ENCODE data around the gene DYNC1I1.
"Not testable (repeated sequence)": the region's sequence is repeated elsewhere in the genome, so short reads cannot be mapped to it uniquely, and the experiment has no call there.

The DYNC1I1 gene

DNA sequence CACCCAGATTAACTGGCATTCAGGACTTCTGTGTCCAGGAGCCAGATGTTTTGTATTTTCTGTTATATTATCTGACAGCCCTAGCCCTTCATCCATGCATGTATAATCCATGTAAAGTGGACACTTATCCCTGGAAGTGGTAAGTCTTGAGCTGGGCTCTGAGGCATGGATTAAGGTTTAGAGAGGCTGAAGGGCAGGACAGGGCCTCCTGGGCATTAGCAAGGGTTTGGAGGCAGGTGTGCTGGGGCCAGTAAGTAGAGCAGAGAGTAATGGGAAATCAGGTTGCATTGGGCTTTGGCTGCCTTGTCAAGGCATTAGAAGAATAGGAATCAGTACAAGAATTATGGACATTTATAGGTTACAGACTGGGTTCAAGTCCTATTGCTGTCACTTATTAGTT is 138.0 kb downstream of the DYNC1I1 start:
- DNase-seq (ENCODE audit: low read depth) = no peak

DNA sequence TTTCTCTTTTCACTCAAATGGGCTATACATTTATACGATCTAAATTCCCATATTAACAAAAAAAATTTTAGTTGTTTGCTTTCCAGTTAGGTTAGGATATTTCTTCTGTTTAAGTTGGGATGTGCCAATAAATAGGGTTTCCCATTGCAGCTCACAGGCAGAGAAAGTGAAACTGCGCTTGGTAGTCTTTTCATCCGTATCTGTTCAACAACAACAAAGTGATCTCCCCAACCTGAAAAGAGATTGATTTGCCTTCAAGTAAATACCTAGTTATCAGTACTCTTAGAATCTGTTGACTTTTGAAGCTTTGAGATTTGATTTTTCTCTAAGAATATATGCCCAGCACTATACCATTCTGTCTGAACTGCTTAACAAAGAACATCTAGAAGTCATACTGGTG is 143.4 kb downstream of the DYNC1I1 start:
- DNase-seq (ENCODE audit: low read depth) = no peak

DNA sequence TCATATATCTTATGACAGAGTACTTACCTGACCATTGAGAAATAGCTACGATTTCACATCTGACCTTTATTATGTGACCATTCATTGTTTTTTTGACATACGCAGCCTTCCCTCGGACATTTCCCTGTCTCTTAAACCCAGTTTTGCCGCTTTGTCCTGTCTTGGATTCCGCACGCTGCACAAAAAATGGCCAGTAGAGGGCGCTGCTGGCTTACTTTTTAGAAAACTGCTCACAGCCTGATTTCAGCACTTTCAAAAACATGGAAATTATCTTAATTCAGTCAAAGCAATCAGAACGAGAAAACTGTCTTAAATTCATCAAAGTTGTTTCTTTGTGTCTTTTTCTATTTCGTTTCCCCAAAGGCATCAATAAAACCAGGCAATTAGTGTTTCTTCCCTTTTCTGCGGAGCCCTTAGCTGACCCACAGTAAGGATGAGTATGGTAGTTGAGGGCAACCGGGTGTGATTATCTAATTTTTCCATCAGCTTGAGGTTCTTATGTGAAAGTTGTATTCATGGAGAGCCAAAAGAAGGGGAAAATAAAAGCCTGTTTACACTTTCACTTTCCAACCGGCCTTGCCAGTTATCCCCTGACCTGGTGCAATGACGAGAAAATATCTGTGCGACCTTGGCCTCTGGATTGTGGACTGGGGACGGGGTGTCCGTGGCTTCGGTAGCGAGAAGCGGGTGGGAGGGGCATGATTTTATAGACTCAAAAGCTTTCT is 144.4 kb downstream of the DYNC1I1 start:
- DNase-seq (ENCODE audit: low read depth) = peak; percentile 58

DNA sequence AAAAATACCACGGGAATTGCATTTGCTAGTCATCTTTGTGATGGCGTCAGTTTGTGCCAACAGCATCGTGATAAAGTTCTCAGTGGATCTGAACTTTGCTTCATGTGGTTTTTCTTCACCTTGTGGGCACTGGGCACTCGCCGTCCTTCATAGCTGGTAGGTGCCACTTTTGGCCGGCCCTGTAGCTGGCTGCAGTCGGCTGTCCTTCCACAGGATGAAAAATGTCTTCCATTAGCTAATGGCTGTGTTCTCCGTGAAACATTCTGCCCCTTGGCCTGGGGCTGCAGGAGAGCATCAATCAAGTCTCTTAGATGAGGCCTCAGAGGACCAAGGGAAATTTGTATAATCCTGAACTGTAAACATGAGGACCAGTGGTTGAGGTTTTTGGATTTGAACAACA is 145.3 kb downstream of the DYNC1I1 start:
- DNase-seq (ENCODE audit: low read depth) = no peak

DNA sequence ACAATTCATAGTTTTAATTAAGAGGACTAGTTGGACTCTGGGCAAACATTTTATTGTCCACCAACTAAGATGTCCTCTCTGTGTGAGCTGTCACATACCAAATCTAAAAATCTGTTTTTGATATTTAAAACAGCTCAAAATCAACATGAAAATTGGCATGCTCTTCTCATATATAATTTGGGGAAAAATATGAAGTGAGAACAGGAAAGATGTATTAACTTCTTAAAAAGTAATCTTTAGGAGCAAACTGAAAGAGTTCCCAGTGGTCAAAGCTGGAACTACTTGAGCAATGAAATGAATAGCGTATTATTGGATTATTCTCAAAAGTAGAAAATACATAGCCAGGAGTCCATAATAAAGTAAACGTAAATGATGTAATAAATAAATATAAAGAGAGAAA is 147.2 kb downstream of the DYNC1I1 start:
- DNase-seq (ENCODE audit: low read depth) = no peak

DNA sequence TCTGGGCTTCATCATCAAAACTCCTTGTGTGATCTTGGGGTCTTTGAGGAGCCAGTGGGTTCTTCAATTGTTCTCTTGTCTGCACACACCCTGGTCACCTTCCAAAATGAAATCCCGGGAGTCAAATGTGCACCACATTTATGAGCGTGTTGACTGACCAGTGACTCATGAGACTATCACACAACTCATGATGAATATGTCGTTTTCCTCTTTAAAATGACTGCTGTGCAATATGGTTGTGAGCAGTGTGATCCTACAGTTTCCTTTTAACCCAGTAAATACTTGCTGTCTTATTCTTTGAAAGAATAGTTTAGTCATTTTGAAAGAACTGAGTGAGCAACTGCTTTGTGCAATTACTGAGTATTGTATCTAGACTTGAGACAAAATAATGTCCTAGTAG is 149.2 kb downstream of the DYNC1I1 start:
- DNase-seq (ENCODE audit: low read depth) = no peak

DNA sequence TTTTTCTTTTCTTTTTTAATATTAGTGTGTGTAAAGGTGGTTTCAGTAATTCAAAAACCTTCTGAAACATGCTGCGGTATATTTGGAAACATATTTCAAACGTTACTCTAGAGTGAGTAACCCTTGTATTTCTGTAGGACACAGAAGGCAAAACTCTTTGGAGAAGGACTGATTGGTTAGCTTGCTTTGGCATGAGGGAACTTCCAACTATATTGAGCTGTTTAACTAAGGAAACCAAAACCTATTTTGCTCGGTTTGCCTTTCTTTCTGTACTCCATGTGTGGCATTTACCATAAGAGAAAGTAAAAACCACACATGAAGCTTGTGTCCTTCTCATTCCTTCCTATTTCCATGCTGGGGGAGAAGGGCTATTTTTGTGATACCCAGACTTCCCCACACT is 149.8 kb downstream of the DYNC1I1 start:
- no peak for DNase-seq (ENCODE audit: low read depth)

DNA sequence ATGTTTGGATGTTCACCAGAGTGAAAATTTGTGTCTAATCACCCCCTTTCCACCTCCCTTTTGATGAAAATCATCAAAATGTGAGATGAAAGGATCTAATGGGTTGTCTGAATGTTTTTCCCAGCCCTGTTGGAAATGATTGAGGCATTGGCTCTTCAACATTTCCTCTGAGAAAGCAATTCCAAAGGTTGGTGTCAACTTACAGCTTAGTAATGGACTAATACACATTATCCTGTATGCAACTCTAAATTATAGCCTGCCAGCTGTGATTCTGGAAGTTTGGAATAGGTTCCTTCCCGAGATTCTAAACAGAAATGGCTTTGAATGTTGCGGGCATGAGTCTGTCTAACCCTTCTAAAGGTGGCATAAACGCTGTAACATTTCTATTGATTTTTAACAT is 152.9 kb downstream of the DYNC1I1 start:
- DNase-seq (ENCODE audit: low read depth) = no peak

DNA sequence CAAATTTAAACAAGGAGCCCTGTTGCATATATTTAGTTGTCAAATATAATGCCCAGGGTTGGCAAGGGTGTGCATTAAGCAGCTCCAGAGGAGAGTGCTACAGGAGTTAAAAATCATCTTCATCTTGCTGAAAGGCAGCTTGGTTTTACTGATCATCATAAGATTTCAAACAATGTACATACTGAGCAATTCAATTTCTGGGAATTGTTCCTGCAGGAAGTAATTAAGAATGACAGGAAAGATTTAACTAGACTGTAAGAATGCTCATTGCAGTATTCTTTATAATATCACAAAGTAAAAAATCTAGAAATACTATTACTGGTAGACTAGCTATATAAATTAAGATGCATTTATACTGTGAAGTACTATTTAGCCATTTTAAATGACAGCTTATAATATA is 153.6 kb downstream of the DYNC1I1 start:
- DNase-seq (ENCODE audit: low read depth) = no peak

DNA sequence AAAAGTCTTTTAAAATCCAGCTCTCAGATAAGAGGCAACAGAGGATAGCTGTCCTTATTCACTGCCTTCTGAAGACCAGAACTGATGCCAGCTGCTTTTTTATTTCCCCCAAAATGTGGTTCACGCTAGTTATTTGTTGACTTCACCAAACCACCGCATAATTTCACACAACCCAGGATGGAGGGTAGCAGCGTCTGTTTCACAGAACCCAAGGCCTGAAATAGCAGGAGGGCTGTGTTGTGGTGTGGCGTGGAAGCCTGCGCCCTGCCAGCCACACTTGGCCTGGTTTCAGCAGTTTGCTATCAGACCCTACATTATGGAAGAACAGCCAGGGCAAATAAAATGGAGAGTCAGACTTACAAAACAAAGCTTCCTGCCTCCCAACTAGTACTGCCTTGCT is 155.4 kb downstream of the DYNC1I1 start:
- DNase-seq (ENCODE audit: low read depth) = no peak

DNA sequence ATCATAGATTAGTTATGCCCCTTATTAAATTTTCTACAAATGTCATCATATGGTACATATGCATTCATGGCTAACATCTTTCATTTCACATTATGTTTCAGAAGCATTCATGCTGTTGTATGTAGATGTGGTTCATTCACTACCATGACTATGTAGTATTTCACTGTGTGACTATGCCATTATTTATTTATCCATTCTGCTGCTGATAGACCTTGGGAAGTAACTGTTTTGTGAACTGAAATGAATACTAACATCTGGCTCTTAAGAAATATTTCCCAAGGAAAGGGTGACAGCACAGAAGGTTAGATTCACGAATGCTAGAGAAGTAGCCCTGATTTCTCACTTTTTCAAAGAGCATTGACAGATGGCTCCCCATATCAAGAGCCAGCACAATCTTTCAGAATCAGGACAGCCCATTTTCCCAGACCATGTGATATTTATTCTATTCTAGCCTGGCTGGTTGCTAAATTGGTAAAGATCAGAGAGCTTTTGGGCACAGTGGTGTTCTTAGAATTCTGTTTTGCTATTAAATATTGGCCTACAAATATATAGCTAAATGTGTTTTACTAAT is 157.4 kb downstream of the DYNC1I1 start:
- no peak for DNase-seq (ENCODE audit: low read depth)

DNA sequence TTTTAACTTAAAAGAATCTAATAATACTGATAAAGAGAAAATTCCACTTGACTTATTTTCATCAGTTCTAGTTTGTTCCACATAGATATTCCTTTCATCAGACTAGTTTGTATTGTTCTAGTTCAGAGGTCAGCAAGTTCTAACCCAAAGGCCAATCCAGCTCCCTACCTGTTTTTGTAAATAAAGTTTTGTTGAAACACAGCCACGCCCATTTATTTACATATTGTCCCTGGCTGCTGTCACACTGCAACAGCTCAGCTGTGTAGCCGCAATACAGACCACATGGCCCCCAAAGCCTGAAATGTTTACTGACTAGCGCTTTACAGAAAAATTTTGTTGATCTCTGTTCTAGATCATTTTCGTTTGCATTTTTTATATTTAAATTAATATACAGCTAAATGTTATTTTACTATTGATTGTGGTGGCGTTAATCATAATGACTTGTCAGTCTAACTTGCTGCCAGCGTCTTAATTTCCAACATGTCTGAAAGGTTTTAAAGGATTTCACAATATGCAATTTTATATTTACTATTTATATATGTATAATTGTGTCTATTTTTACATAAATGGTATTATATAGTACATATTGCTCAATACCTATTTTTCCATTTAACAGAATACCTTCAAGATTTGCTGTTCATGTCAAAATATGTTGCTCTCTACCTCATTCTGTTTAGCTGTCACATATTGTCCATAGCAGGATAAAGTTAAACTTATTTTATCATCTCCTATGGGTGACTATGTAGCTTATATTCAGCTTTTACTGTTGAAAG is 159.3 kb downstream of the DYNC1I1 start:
- DNase-seq (ENCODE audit: low read depth) = no peak

DNA sequence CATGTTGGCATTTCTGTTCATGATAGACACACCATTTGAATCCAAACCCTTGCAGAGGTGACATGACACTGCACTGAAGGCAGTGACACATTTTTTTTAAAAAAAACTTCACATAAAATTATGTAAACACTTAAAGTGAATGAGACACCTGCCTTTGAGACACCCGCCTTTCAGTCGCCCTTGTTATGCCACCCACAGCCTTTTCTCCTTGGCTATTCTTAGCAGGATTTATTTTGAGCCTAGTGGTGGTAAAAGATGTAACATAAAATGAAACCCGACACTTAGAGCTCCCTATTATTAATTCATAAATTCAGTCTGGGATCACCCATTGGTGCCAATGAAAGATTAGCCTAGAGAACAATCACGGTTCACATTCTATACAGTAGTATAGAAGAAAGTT is 161.3 kb downstream of the DYNC1I1 start:
- DNase-seq (ENCODE audit: low read depth) = no peak

DNA sequence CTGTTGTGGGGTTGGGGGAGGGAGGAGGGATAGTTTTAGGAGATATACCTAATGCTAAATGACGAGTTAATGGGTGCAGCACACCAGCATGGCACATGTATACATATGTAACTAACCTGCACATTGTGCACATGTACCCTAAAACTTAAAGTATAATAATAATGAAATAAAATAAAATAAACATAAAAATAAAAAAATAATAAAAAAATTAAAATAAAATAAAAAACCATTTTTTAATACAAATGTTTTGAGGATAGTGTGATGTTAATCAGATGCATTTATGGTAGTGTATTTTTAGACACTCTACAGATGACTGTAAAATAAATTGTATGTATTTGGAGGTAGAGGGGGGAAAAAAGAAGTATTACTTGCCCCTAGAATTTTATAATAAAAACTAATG is 172.5 kb downstream of the DYNC1I1 start:
- DNase-seq (ENCODE audit: low read depth) = not testable (repeated sequence)

DNA sequence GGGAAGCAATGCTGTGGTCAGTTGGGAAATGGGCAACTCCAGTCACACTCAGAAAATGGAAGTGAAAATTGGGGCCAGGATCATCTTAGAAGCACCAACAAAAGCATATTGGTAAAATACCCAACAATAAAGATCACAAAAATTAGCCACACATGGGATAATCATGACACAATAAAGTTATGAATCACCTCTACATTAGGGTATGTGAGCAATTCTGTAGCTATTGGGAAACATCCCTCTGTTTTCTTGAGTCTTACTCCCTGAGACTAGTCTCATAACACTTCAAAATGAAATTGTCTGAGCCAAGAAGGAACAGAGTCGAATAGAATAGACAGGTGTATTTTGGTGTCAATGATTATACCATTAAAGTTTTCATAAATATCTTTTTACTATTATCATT is 178.3 kb downstream of the DYNC1I1 start:
- DNase-seq (ENCODE audit: low read depth) = no peak

DNA sequence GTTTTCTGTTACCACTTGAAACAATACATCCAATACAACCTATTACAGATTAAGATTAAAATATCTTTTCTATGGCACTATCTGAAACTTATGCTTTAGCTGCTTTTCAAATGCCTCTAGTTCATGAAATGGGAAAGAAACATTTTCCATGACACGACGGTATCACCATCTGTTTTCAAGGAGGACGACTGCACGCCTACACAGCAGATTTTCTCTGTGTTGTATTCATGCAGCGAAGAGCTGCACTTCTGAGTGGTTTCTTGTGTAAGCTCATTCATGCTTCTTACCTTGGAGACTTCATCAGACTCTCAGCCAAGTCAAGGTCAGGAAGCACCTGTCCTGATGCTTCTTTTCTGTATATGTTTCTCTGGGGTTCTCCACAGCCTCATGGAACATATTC is 179.2 kb downstream of the DYNC1I1 start:
- no peak for DNase-seq (ENCODE audit: low read depth)

DNA sequence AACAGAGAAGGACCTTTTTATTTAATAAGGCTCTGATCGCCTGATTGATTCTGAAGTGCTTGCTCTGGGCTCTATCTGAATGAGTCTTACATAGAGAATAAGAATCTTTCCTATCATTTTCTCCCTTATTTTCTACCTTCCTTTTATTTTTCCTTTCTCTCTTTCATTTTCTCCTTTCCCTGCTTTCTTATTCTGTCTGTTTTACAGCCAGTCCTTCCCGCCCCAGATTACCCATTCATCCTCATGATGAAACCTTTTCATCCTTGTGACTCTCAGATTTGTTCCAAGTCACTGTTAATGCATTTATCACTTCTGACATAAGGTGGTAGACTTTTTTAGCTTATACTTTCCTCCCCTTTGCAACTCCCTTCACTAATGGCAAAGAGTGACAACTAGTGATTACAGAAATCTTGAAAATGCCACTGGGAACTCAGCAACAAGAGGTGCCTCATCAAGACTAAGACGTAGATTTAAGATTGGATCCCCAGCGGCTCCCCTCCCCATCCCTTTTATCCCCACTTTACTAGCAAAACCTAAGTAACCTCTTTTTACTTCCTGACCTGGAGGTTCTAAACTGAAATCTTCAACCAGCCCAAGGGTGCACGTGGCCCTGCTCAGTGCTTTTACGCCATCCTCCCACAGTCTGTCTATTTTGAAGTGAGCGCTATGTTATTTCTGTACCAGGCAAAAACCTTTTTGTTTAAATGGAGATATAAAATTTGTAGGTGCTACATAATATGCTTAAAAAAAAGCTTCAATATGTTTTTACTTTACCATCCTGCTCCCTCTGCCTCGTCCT is 179.8 kb downstream of the DYNC1I1 start:
- no peak for DNase-seq (ENCODE audit: low read depth)

DNA sequence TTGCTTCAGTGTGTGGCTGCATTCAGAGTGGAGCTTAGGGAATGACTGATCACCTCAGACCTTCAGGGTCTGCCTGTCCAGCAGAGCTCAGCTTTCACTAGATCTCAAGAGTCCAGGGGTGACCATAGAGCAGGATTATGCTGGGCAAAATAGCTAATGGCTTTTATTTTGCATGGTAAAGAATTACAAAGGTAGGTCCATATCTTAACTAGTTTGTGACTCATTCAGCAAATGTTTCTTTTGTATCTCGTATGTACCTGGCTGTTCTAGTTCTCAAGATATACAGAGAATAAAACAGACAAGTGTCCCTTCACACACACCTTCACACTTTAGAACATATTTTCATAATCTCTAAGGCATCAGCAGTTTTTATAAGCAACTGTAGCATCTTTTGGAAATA is 180.5 kb downstream of the DYNC1I1 start:
- no peak for DNase-seq (ENCODE audit: low read depth)

DNA sequence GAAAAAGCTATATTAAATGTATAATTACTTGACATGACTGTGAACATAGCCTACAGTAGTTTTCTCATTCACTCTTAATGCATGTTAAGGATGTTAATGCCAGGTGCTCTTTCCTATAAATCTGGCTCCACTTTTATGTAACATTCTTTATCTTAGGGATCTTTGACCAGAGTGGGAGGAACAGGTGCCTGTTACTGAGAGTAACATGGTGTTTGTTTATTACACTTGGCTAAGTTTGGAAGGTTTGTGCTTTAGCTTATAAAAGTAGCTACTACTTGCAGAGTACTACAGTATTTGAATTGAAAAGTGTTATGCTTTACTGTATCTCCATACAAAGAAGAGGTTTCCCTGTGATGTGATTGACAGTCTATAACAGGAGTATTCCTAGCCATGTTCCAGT is 183.4 kb downstream of the DYNC1I1 start:
- no peak for DNase-seq (ENCODE audit: low read depth)

DNA sequence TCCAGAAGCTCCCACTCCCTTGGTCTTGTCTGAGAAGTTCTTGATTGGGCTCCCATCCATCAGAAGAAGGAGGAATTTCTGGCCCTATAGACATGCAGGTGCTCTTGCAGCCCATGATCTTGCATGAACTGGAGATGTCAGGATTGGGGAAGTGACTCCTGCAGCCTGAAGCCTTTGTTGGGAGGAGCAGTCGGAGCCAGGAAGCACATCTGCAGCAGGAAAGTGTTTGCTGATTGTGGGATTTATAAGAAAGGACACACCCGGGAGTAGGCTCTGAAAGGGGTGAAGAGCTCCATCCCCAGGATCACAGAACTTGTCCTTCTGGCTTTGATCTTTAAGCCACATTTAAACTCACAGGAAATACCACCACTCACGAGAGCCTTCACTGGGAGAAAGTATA is 185.2 kb downstream of the DYNC1I1 start:
- DNase-seq (ENCODE audit: low read depth) = no peak

DNA sequence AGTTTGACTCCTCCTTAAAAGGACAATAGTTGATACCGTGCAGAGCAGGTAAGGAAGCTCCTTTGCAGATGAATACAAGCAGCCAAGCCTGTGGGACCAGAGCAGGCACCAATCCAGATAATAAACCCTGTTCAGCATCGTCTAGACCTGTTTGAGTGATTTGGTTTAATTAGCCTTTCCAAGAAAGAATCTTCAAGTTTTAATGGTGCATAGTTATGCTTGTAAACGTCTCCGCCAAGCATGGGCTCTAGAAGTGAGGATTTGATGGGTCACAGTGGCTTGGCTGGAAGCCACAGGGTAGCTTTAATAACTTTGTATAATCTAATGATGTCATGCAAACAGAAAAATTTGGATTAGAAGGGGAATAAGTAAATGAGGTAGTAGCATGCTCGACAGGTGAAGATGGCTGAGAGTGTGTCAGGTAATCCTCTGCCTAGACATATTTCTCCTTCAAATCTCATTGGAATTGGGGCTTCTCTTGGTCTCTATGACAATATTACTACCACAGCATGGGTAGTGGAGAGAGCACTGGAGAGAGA is 188.4 kb downstream of the DYNC1I1 start:
- DNase-seq (ENCODE audit: low read depth) = no peak

DNA sequence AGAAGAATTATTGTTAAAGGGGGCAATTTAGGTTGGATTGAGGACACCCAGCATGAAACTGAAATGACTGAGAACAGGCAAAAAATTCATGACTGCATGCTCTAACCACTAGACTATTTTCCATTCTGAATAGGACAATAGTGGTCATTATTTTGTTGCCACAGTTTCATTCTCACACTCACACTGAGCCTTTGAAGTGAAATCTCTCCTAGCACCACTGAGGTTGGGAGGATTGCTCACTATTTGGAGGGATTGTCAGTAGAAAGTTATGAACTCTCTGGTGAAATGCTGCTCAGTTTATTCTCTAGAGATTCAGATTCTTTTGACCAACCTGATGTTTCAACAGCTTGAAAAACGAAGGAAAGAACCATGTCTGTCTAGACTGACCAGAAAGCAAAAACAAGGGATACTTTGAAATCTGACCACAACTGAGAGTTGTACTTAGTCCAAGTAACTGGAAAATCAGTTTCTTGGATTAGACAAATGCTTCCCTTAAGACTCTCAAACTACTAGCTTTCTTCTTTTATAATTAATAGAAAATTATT is 191.2 kb downstream of the DYNC1I1 start:
- DNase-seq (ENCODE audit: low read depth) = no peak
